Thyroid gland (tissue), 4 donors: ENCODE measurements around the gene DSG2. TPM values are rescaled to one million over a fixed set of nuclear protein-coding genes. Genes with fewer than 3 reads are reported as not detected.

ENCODE experiments used
- DNase-seq, 2 donors: peaks; one replicate each; pipeline ENCODE4 v3.0.0-alpha.2; 2019
- H3K27ac ChIP-seq, 3 donors: fragments of 200-600 bp; sonication (generic); 1 replicate in 2 of 3; 2 replicates in 1 of 3; pipeline ENCODE4 v1.5.1; 2016 to 2019; ENCODE audit warnings: mild to moderate bottlenecking in 1 of 3, moderate library complexity in 1 of 3
- H3K27me3 ChIP-seq: fragments of 200-600 bp; sonication (generic); one replicate; pipeline ENCODE4 v1.5.1; 2019
- H3K36me3 ChIP-seq, 2 donors: fragments of 200-600 bp; sonication (generic); one replicate each; pipeline ENCODE4 v1.5.1; 2016 to 2019
- H3K4me1 ChIP-seq, 2 donors: fragments of 200-600 bp; sonication (generic); one replicate each; pipeline ENCODE4 v1.5.1; 2017 to 2019
- H3K4me3 ChIP-seq, 3 donors: fragments of 200-600 bp; sonication (generic); replicated peaks in 1 of 3; 1 replicate in 2 of 3; 2 replicates in 1 of 3; pipeline ENCODE4 v1.5.1; 2016; ENCODE audit warnings: mild to moderate bottlenecking in 1 of 3
- H3K9me3 ChIP-seq: fragments of 200-600 bp; sonication (generic); one replicate; pipeline ENCODE4 v1.5.1; 2017
- POLR2A ChIP-seq, 2 donors: fragments of 450-650 bp; IDR thresholded peaks; one replicate each; pipeline ENCODE4 v1.6.1; 2017; ENCODE audit warnings: antibody characterized with exemption in 2 of 2, mild to moderate bottlenecking in 2 of 2, moderate library complexity in 1 of 2
- WGBS, 2 donors: methylation state at CpG; one replicate each; pipeline ENCODE4 v1.1.5; 2017; 5-methylcytosine and 5-hydroxymethylcytosine counted together
- intact Hi-C: fragments of 100-400 bp; cut with DNase I; formaldehyde crosslinking; loops from one replicate; pipeline ENCODE4 v1.15.1; 2023
- total RNA-seq, 4 donors: library from RNA; depleted of rRNA; stranded (reverse); fragments of >200 nt; gene quantifications; one replicate each; pipeline ENCODE4 v1.2.3, GENCODE V29; 2016
- TF ChIP-seq, protein P1 (sequence below), 6 experiments: fragments of 200-600 bp in 3 of 6; fragments of 450-650 bp in 3 of 6; sonication (generic) in 3 of 6; IDR thresholded peaks; one replicate each; pipeline ENCODE4 v1.5.1; 2016 to 2019; ENCODE audit warnings: antibody characterized with exemption in 6 of 6, mild to moderate bottlenecking in 2 of 6, inconsistent platforms in 1 of 6, moderate library complexity in 1 of 6

DSG2 gene
- total RNA-seq, 4 donors from 2014 or later: 47.7 to 66.0 (median 56.4) TPM

DNA sequence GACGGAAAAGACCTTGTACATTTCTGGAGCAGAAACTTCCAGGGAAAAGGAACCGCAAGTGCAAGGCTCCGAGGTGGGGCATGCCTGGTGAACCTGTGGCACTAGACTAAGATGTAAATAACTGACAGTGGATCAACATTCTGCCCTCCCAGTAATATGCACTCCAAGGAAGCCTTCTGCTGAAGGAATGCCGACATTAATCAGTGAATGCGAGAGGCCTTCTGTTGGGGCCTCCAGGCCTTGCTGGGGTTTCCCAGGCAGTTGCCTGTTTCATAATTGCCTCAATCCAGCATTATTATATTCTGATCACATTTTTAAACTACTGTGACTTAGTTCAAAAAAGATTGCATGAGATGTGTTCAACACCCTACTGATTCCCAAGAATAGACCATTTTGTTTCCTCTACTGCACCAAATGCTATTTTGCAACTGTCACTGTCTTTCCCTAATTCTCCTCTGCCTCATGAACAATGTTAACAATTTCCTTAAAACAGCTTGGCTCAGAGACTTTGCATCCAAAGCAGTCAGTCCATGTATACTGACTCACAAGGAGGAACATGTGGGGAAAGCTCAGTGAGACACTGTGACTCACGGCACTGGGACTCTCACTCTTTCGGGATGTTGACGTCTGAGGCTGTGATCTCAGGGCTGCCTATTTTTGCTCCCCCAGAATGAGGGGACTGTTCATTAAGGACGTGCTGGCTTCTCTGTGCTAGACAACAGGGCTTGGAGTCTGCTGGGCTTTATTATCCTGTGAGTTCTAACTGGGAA is 10.5 kb upstream of the DSG2 start:
- Histone ChIP-seq H3K27me3 (no peaks in the 10 kb centered on the region), H3K4me1 (no peaks in the 10 kb centered on the region), H3K9me3 (no peaks in the 10 kb centered on the region), H3K27ac (no peak overlapping the region), H3K4me3 (no peak overlapping the region), H3K36me3 (no peaks in the 10 kb centered on the region)
- DNase-seq: no peak
- TF ChIP-seq, protein P1, sequence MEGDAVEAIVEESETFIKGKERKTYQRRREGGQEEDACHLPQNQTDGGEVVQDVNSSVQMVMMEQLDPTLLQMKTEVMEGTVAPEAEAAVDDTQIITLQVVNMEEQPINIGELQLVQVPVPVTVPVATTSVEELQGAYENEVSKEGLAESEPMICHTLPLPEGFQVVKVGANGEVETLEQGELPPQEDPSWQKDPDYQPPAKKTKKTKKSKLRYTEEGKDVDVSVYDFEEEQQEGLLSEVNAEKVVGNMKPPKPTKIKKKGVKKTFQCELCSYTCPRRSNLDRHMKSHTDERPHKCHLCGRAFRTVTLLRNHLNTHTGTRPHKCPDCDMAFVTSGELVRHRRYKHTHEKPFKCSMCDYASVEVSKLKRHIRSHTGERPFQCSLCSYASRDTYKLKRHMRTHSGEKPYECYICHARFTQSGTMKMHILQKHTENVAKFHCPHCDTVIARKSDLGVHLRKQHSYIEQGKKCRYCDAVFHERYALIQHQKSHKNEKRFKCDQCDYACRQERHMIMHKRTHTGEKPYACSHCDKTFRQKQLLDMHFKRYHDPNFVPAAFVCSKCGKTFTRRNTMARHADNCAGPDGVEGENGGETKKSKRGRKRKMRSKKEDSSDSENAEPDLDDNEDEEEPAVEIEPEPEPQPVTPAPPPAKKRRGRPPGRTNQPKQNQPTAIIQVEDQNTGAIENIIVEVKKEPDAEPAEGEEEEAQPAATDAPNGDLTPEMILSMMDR (IDR thresholded peaks at IDR 0.05): no peak
- no peak for TF ChIP-seq POLR2A (IDR thresholded peaks at IDR 0.05)
- 88 to 89% methylated on average over 9 of the region's 9 CpGs for WGBS, 2 donors
- intact Hi-C loops: no loop called here

DNA sequence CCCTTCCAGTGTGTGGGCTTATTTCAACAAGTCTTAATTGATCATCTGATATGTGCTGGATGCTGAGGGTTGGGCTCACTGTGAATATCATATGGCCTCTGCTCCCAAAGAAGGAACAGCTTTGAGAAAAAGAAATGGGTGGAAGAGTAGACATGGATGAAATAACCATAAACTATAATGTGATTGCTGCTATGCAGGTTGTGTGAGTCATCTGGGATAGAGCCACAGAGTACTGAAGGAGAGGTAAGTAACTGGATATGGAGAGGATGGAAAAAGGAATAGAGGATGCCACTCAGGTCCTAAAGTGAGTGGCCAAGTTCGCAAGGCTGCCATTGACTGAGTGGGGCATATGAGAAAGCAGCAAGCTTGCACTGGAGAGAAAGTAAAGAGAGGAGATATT is 8.7 kb upstream of the DSG2 start:
- H3K36me3 ChIP-seq: no peaks in the 10 kb centered on the region
- TF ChIP-seq, protein P1 (IDR thresholded peaks at IDR 0.05): no peak
- no peak for TF ChIP-seq POLR2A (IDR thresholded peaks at IDR 0.05)
- WGBS, 2 donors: 100% methylated on average over 1 of the region's 1 CpG
- H3K27ac ChIP-seq: no peak overlapping the region
- no peaks in the 10 kb centered on the region for H3K9me3 ChIP-seq
- intact Hi-C loops: no loop called here
- H3K4me1 ChIP-seq: no peaks in the 10 kb centered on the region
- H3K4me3 ChIP-seq: no peak overlapping the region
- H3K27me3 ChIP-seq: no peaks in the 10 kb centered on the region
- DNase-seq: no peak

- no peak for TF ChIP-seq POLR2A (IDR thresholded peaks at IDR 0.05)
- TF ChIP-seq, protein P1 (IDR thresholded peaks at IDR 0.05): no peak
- Histone ChIP-seq H3K4me1 (no peaks in the 10 kb centered on the region), H3K9me3 (no peaks in the 10 kb centered on the region), H3K36me3 (no peaks in the 10 kb centered on the region), H3K27ac (no peak overlapping the region), H3K4me3 (no peak overlapping the region), H3K27me3 (no peaks in the 10 kb centered on the region)
- 81 to 83% methylated on average over 1 of the region's 1 CpG for WGBS, 2 donors
- intact Hi-C loops: no loop called here
- DNase-seq: no peak
These were observed 7.6 kb upstream of the DSG2 start for GRCh38 chr18:31490387-31490786.

DNA sequence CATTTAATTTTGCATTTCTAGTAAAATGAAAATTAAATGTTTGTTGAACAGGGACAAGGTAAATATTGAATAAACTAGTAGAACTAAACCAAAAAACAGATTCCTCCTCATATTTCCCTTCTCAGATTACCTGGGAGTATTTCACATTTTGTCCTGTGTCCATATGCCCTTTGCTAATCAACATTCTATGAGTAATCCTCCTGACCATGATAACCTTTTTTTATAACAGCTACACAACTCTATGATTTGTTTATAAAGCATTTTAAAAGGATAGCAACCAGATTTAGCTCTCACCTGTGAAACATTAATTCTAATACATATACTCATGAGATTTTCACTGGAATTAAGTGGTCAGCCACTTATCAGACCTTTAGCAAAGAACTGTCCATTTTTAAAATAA is 7.1 kb upstream of the DSG2 start:
- H3K27ac ChIP-seq: no peak overlapping the region
- DNase-seq: no peak
- H3K4me3 ChIP-seq: no peak overlapping the region
- H3K27me3 ChIP-seq: no peaks in the 10 kb centered on the region
- H3K36me3 ChIP-seq: no peaks in the 10 kb centered on the region
- intact Hi-C loops: no loop called here
- no peaks in the 10 kb centered on the region for H3K9me3 ChIP-seq
- H3K4me1 ChIP-seq: no peaks in the 10 kb centered on the region
- TF ChIP-seq POLR2A (IDR thresholded peaks at IDR 0.05): no peak
- TF ChIP-seq, protein P1 (IDR thresholded peaks at IDR 0.05): no peak

GRCh38 chr18:31491586-31491985 is 6.4 kb upstream of the DSG2 start:
- TF ChIP-seq, protein P1 (IDR thresholded peaks at IDR 0.05): no peak
- no peak for TF ChIP-seq POLR2A (IDR thresholded peaks at IDR 0.05)
- H3K9me3 ChIP-seq: no peaks in the 10 kb centered on the region
- DNase-seq: no peak

More at GRCh38 chr18:31491586-31491985, 6.4 kb upstream of the DSG2 start:
- Histone ChIP-seq H3K27me3 (no peaks in the 10 kb centered on the region), H3K36me3 (no peaks in the 10 kb centered on the region), H3K27ac (no peak overlapping the region), H3K4me3 (no peak overlapping the region), H3K4me1 (no peaks in the 10 kb centered on the region)
- intact Hi-C loops: no loop called here
